A673 (cell line): ENCODE data around the gene SCN1B. TPM values are rescaled to one million over a fixed set of nuclear protein-coding genes. Genes with fewer than 3 reads are reported as not detected.

Experiments used
- BruUV-seq: library from RNA; stranded (reverse); fragments of 400-500 nt; replicated peaks from 2 replicates; lab custom pipeline; 2021; lab: Mats Ljungman, UMichigan
- CTCF ChIA-PET: fragments of 300-600 bp; sonication (Branson Sonifier 250); formaldehyde crosslinking; loops from one replicate; lab custom pipeline; 2022; ENCODE audit warnings: antibody characterized with exemption; lab: Charles Lee
- POLR2A ChIA-PET: fragments of 300-600 bp; sonication (Branson Sonifier 250); formaldehyde crosslinking; loops from one replicate; lab custom pipeline; 2022; ENCODE audit warnings: antibody characterized with exemption; ENCODE audit not compliant: low non-redundant PET; lab: Charles Lee
- DNase-seq: peaks from one replicate; pipeline ENCODE4 v3.0.0-alpha.2; 2015; ENCODE audit warnings: low spot score
- H3K27ac ChIP-seq: fragments of 200-600 bp; sonication (generic); 2 replicates; pipeline ENCODE4 v1.5.1; 2016; ENCODE audit warnings: mixed run types, low read depth, mild to moderate bottlenecking, mixed read lengths, antibody characterized with exemption, low read length; ENCODE audit not compliant: poor library complexity, severe bottlenecking
- H3K27me3 ChIP-seq: fragments of 200-600 bp; sonication (generic); replicated peaks from 2 replicates; pipeline ENCODE4 v1.6.1; 2017; ENCODE audit warnings: mixed run types, low read depth, mild to moderate bottlenecking, mixed read lengths, antibody characterized with exemption, low read length; ENCODE audit not compliant: insufficient read depth, poor library complexity
- H3K36me3 ChIP-seq: fragments of 200-600 bp; sonication (generic); 2 replicates; pipeline ENCODE4 v1.6.1; 2016; ENCODE audit warnings: mixed run types, mild to moderate bottlenecking, mixed read lengths, antibody characterized with exemption, low read length; ENCODE audit not compliant: insufficient read depth, poor library complexity, severe bottlenecking
- H3K4me1 ChIP-seq: fragments of 200-600 bp; sonication (generic); 2 replicates; pipeline ENCODE4 v1.6.1; 2017; ENCODE audit warnings: mixed run types, mild to moderate bottlenecking, mixed read lengths, antibody characterized with exemption, low read length; ENCODE audit not compliant: insufficient read depth, poor library complexity, severe bottlenecking
- H3K4me3 ChIP-seq: fragments of 200-600 bp; sonication (generic); 2 replicates; pipeline ENCODE4 v1.5.1; 2016; ENCODE audit warnings: low read depth, mixed run types, mild to moderate bottlenecking, mixed read lengths, low read length; ENCODE audit not compliant: poor library complexity, severe bottlenecking
- H3K9me3 ChIP-seq: fragments of 200-600 bp; sonication (generic); 2 replicates; pipeline ENCODE4 v1.6.1; 2016; ENCODE audit warnings: mixed run types, low read depth, mild to moderate bottlenecking, mixed read lengths, antibody characterized with exemption, low read length; ENCODE audit not compliant: poor library complexity, severe bottlenecking
- CTCF ChIP-seq: fragments of 300-800, 200-600 bp; sonication (generic); conservative IDR thresholded peaks from 2 replicates; pipeline ENCODE4 v1.5.1; 2017; ENCODE audit warnings: low read depth, mild to moderate bottlenecking, antibody characterized with exemption, low read length, moderate library complexity, mixed read lengths
- EZH2 ChIP-seq: fragments of 200-600 bp; sonication (generic); IDR thresholded peaks from 2 replicates; pipeline ENCODE4 v1.6.1; 2017; ENCODE audit warnings: borderline replicate concordance, low read depth, mild to moderate bottlenecking, mixed read lengths, antibody characterized with exemption, low read length; ENCODE audit not compliant: poor library complexity, severe bottlenecking
- intact Hi-C: fragments of 100-400 bp; cut with micrococcal nuclease; formaldehyde crosslinking; loops from one replicate; pipeline ENCODE4 v1.10.0; 2022; ENCODE audit not compliant: unreplicated experiment
- total RNA-seq: library from RNA; stranded (reverse); gene quantifications from 2 replicates; pipeline ENCODE4 v1.2.3, GENCODE V29; 2021

SCN1B gene
- total RNA-seq, 1 experiment from 2014 or later: 2.3 TPM

- Histone ChIP-seq H3K4me1 (no peaks in the 10 kb centered on the region), H3K4me3 (no peak overlapping the region), H3K36me3 (no peaks in the 10 kb centered on the region), H3K9me3 (no peaks in the 10 kb centered on the region), H3K27me3 (peaks cover 16% of the 10 kb centered on the region), H3K27ac (no peak overlapping the region)
- intact Hi-C loops: no loop called here
- no peak for TF ChIP-seq CTCF
- TF ChIP-seq EZH2: no peak
- POLR2A ChIA-PET: no interaction called here
- CTCF ChIA-PET: no interaction called here
- BruUV-seq: no TSS peak
- no peak for DNase-seq
Measured at GRCh38 chr19:35052599-35053190, 22.4 kb downstream of the SCN1B start.

DNA sequence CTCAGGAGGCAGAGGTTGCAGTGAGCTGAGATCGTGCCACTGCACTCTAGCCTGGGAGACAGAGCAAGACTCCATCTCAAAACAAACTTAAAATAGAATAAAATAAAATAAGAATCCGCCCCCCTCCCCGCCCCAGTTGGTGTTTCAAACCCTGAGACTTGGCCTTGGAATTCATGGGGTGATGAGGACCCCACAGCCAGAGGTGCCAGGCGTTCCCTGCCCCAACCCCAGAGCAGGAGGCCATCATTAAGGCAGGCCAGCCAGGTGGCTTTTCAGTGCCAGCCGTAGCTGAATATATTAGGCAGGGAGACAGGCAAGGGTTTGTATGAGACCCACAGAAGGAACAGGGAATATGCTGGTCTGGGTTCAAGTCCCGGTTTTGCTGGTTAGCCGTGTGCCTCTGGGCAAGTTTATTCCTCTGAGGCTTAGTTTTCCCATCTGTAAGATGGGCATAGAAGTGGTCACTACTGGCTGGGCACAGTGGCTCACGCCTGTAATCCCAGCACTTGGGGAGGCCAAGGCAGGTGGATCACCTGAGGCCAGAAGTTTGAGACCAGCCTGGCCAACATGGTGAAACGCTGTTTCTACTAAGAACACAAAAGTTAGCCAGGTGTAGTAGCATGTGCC, 23.5 kb downstream of the SCN1B start:
- ChIA-PET CTCF (no interaction called here), POLR2A (no interaction called here)
- peaks cover 16% of the 10 kb centered on the region for H3K27me3 ChIP-seq
- TF ChIP-seq EZH2 (no peak), CTCF (no peak)
- H3K4me1 ChIP-seq: no peaks in the 10 kb centered on the region
- DNase-seq: no peak
- H3K36me3 ChIP-seq: no peaks in the 10 kb centered on the region
- intact Hi-C loops: no loop called here
- no TSS peak for BruUV-seq
- H3K4me3 ChIP-seq: no peak overlapping the region
- H3K27ac ChIP-seq: no peak overlapping the region
- no peaks in the 10 kb centered on the region for H3K9me3 ChIP-seq

GRCh38 chr19:35054626-35055025, 24.4 kb downstream of the SCN1B start:
- Histone ChIP-seq H3K36me3 (no peaks in the 10 kb centered on the region), H3K27ac (no peak overlapping the region), H3K4me1 (no peaks in the 10 kb centered on the region), H3K4me3 (no peak overlapping the region), H3K27me3 (peaks cover 16% of the 10 kb centered on the region), H3K9me3 (no peaks in the 10 kb centered on the region)
- CTCF ChIA-PET: no interaction called here
- POLR2A ChIA-PET: no interaction called here
- DNase-seq: no peak
- intact Hi-C loops: no loop called here
- BruUV-seq: no TSS peak
- TF ChIP-seq EZH2 (no peak), CTCF (no peak)
